Upper lobe of left lung (tissue), 4 donors: Measurements from ENCODE around the gene OLFM1.
"Not testable (repeated sequence)": the region's sequence is repeated elsewhere in the genome, so short reads cannot be mapped to it uniquely, and the experiment has no call there.

Source experiments
- CTCF ChIP-seq, 6 experiments: fragments of 450-650 bp in 4 of 6; fragments of 200-600 bp in 2 of 6; sonication (generic) in 2 of 6; IDR thresholded peaks; one replicate each; pipeline ENCODE4 v1.5.1; 2016 to 2019; ENCODE audit warnings: antibody characterized with exemption in 6 of 6
- EP300 ChIP-seq, 4 donors: sonication (generic); formaldehyde crosslinking; IDR thresholded peaks; one replicate each; pipeline ENCODE4 v1.5.1; 2017; ENCODE audit warnings: antibody characterized with exemption in 4 of 4, control low read depth in 2 of 4
- POLR2AphosphoS5 ChIP-seq, 2 donors: sonication (generic); formaldehyde crosslinking; IDR thresholded peaks; one replicate each; pipeline ENCODE4 v1.5.1; 2017; ENCODE audit warnings: antibody characterized with exemption in 2 of 2

- TF ChIP-seq CTCF, EP300, POLR2AphosphoS5 (IDR thresholded peaks at IDR 0.05): not testable (repeated sequence)
Measured at GRCh38 chr9:135063888-135064287, 23.6 kb upstream of the OLFM1 start.
